Mesothelial cell of epicardium (in vitro differentiated cells): ENCODE data around the gene PFKP. TPM values are rescaled to one million over a fixed set of nuclear protein-coding genes. Genes with fewer than 3 reads are reported as not detected.

Experiments
- DNase-seq, 2 experiments: peaks; one replicate each; pipeline ENCODE4 v3.0.0; 2021; ENCODE audit warnings: low spot score in 2 of 2; ENCODE audit not compliant: unreplicated experiment in 2 of 2
- H3K27ac Mint-ChIP-seq: 2 replicates; pipeline ENCODE4 v1.8.0; 2021; ENCODE audit warnings: mixed read lengths
- H3K27me3 Mint-ChIP-seq: 2 replicates; pipeline ENCODE4 v1.8.0; 2021; ENCODE audit warnings: low read depth, mixed read lengths
- H3K36me3 Mint-ChIP-seq: 2 replicates; pipeline ENCODE4 v1.8.0; 2021; ENCODE audit warnings: mixed read lengths
- H3K4me1 Mint-ChIP-seq: 2 replicates; pipeline ENCODE4 v1.8.0; 2021; ENCODE audit warnings: mixed read lengths
- H3K4me3 Mint-ChIP-seq: 2 replicates; pipeline ENCODE4 v1.8.0; 2021; ENCODE audit warnings: mild to moderate bottlenecking, moderate library complexity, mixed read lengths
- H3K9me3 Mint-ChIP-seq: 2 replicates; pipeline ENCODE4 v1.8.0; 2021; ENCODE audit warnings: mixed read lengths
- CTCF ChIP-seq: fragments of 200-600 bp; sonication (generic); IDR thresholded peaks from one replicate; pipeline ENCODE4 v1.5.0; 2021; ENCODE audit warnings: antibody characterized with exemption; ENCODE audit not compliant: unreplicated experiment
- total RNA-seq: library from RNA; stranded (reverse); gene quantifications from 3 replicates; pipeline ENCODE4 v1.2.1, GENCODE V29; 2021

The PFKP gene
- total RNA-seq, 1 donor from 2014 or later: 35.3 TPM

GRCh38 chr10:3031490-3031889, 35.9 kb upstream of the PFKP start:
- Mint-ChIP-seq H3K36me3 (no peaks in the 10 kb centered on the region), H3K27ac (no peak overlapping the region), H3K4me3 (no peak overlapping the region), H3K9me3 (no peaks in the 10 kb centered on the region), H3K4me1 (no peaks in the 10 kb centered on the region), H3K27me3 (peaks cover 14% of the 10 kb centered on the region)
- no peak for DNase-seq
- no peak for TF ChIP-seq CTCF

- peaks cover 4% of the 10 kb centered on the region for H3K9me3 Mint-ChIP-seq
- no peak overlapping the region for H3K27ac Mint-ChIP-seq
- no peak for TF ChIP-seq CTCF
- H3K36me3 Mint-ChIP-seq: no peaks in the 10 kb centered on the region
- H3K4me3 Mint-ChIP-seq: no peak overlapping the region
- peaks cover 17% of the 10 kb centered on the region for H3K27me3 Mint-ChIP-seq
- DNase-seq: no peak
- no peaks in the 10 kb centered on the region for H3K4me1 Mint-ChIP-seq
These were observed 33.4 kb upstream of the PFKP start for GRCh38 chr10:3033925-3034324.

- H3K9me3 Mint-ChIP-seq: peaks cover 9% of the 10 kb centered on the region
- TF ChIP-seq CTCF: no peak
- H3K36me3 Mint-ChIP-seq: no peaks in the 10 kb centered on the region
- no peak for DNase-seq
- no peaks in the 10 kb centered on the region for H3K4me1 Mint-ChIP-seq
- peaks cover 17% of the 10 kb centered on the region for H3K27me3 Mint-ChIP-seq
- no peak overlapping the region for H3K27ac Mint-ChIP-seq
- no peak overlapping the region for H3K4me3 Mint-ChIP-seq
These were observed 32.7 kb upstream of the PFKP start for GRCh38 chr10:3034616-3035015.

- no peaks in the 10 kb centered on the region for H3K4me1 Mint-ChIP-seq
- H3K4me3 Mint-ChIP-seq: no peak overlapping the region
- no peak for TF ChIP-seq CTCF
- peaks cover 12% of the 10 kb centered on the region for H3K9me3 Mint-ChIP-seq
- no peak overlapping the region for H3K27ac Mint-ChIP-seq
- H3K36me3 Mint-ChIP-seq: no peaks in the 10 kb centered on the region
- peaks cover 15% of the 10 kb centered on the region for H3K27me3 Mint-ChIP-seq
- no peak for DNase-seq
These were observed 31.0 kb upstream of the PFKP start for GRCh38 chr10:3036155-3037021.

GRCh38 chr10:3037182-3037581, 30.2 kb upstream of the PFKP start:
- Mint-ChIP-seq H3K4me1 (no peaks in the 10 kb centered on the region), H3K27me3 (peaks cover 10% of the 10 kb centered on the region), H3K36me3 (no peaks in the 10 kb centered on the region), H3K4me3 (no peak overlapping the region), H3K27ac (no peak overlapping the region), H3K9me3 (peaks cover 12% of the 10 kb centered on the region)
- no peak for TF ChIP-seq CTCF
- no peak for DNase-seq
